NCI-H146 treated with DMSO at 0.1 percent for 48 hours (cell line): ENCODE measurements around the gene DST.

Experiments
- DNase-seq: peaks from one replicate; lab custom pipeline; 2025; ENCODE audit not compliant: unreplicated experiment; lab: John Stamatoyannopoulos, UW

Gene DST

DNA sequence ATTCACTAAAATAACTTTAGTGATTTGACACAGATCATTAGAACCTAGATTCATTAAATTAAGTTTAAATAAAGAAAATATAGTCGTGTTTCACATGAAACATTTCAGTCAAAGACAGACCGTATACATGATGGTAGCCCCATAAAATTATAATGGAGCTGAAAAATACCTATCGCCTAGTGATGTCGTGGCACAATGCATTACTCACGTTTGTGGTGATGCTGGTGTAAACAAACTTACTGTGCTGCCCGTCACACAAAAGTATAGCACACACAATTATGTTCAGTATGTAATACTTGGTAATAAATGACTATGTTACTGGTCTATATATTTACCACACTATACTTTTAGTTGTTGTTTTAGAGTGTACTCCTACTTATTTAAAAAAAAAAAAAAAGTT is 17.3 kb downstream of the DST start:
- DNase-seq = no peak

DNA sequence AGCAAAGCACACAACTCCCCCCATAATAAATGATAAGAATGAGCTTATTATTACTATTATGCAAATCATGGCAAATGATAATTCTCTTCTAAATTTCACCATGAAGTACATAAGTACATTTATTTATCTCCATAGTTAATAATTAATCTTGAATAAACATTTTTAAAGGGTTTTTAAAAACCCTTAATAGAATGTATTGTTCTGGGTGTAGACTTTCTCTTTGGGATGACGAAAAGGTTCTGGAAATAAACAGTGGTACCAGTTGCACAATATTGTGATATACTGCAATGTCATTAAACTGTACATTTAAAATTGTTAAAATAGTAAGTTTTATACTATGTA is 18.0 kb downstream of the DST start:
- no peak for DNase-seq

DNA sequence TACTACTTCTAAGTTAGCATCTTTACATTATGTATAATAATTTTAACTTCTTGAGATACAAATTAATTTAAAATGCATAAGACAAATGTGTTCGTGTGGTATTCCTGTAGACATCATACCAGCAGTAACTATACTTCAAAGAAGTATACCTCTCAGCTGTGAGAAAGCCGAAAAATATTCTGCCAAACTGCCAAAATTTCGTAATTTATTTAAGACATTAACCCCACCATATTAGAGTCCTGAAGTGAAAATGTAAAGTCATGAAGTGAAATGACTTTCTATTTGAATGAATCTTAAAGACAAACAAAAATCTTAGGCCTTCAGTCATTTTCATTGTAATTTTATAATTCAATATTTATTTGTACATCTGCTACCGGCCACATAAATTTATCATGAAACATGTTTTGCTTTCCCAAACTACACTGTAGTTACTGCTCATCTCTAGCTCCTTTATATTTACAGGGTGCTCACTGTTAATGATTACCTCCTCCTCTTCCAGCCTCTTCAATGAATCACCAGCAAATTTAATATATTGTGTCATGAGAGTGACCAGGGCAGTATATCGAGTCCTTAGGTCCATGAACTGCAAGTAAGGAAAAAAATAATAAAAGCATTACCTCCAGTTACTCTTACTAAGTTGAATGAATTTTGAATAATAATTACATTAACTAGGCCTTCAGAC is 18.5 kb downstream of the DST start:
- DNase-seq = no peak

DNA sequence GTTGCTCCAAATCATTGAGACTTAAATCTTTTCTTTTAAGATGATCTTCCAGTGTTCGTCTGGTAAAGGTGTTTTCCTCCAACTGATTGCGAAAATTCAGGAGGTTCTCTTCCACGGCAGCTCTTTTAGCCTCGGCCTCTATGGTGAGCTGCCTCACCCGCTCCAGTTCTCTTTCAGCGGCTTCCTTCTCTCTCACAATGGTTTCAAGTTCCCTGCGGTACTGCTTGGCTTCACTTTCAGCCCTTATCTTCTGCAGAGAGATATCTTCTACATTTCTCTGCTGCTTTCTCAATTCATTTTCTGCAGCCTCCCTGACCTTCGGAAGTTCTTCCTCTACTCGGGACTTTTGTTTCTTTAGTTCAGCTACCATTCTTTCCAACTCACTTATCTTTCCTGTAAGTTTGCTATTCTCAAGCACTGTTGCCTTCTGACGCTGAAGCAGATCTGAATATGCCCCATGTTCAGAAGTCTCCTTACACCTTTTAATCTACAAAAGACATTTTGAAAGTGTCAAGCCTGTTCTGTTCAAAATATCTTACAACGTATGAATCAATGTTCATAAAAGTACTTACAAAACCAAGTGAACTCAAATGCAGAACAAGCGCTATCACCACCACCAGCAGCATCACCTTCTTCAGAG is 22.3 kb downstream of the DST start:
- no peak for DNase-seq

DNA sequence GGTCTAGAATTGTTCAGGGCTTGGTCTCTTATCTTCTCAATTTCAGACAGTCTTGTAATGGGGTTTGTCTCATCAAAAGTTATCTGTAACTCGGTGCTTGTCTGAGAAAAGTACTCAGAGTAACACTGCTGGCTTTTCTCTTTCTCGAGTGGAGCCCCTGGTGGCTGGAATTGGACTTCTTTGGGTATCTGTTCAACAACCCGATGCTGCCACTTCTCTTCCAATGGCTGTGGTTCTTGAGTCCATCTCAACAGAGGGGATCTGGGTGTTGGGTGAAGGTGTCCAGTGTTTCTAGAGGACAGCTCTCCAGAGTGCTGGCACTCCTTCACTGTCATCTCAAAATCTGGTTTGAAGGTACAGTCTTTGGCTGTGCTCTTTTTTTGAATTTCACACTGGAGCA is 24.6 kb downstream of the DST start:
- no peak for DNase-seq

DNA sequence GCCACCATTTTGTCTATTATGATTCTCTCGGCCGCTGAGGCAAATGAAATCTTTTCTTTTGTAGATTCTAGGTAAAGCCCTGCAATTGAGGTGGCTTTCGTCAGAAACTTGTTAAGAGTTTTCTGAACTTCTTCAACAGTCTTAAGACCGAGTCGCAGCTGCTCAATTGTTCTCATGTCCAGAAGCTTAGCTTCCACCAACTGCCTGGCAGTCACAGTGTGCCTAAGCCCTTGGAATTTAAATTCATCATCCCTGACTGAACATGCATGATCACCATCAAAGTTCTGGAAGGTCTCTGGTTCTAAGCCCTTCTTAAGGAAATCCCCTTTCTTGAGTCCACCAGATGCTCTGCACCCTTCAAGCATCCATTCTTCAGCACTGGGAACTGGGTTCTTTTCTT is 25.7 kb downstream of the DST start:
- DNase-seq = no peak

DNA sequence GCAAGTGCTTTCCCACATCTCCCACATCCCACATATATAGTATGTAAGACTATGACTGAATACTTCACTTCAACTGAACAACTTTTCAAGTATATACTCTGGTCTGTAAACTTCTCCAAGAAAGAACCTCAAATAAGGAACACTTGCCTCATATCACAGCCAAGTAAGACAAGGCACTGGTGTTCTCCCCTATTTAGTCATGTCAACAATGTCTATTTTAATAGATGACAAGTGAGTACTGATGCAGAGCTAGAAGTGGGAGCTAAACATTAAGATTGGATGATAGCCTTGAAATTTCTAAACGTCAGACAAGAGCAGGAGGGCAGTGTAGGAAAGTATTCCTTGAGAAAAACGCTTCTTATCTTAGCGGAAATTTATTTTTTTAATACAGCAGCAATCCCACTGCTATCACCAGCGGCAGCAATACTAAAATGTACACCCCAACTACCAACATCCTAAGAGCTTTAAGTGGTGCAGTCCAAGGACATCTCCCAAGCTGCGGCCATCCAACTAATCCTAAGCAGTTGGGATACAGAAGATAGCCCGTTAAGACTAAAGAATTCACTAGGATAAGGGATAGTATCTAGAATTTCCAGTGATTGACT is 29.3 kb downstream of the DST start:
- DNase-seq = no peak

DNA sequence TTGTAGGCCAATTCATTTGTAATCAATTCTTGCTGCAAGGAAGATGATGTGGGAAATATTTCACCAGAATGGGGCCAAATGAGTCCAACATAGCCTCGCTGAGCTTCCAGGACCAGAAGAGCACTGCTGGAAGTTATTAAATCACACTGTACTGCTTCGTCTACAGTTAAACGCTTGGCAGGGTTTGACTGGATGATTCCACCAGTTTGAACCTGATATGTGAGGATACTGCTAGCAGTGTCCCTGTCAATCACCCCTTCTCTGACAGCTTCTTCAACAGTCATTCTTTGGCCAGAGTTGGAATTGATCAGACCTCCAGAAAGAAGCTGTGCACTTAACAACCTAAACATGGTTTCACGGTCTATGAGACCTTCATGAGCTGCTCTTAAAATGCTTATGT is 34.4 kb downstream of the DST start:
- no peak for DNase-seq

DNA sequence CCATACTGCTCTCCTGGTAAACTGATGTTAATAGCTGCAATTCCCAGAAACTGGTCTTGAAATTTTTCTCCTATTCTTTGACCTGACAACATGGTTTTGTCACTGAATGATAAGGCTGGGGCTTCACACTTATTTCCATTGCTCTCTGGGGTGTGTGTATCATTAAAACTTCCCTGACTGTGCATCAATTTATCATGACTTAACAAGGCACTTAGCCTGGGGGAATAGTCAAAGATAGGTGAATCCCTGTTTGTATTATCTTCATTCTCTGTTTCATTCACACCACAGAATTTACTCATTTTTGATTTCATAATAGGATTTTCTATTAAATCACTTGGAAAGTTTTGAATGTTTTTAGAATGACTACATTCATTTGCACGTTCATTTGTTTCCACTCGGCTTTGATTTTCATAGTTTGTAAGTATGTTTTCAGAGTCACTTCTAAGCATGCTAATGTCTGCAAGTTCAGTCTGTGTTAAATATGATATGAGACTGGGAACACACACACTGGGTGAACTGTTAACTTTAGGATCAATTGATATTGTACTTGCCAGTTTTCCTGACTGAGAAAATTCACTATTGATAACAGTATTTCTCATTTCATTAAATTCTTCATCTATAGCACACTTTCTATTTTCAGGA is 35.5 kb downstream of the DST start:
- DNase-seq = no peak

DNA sequence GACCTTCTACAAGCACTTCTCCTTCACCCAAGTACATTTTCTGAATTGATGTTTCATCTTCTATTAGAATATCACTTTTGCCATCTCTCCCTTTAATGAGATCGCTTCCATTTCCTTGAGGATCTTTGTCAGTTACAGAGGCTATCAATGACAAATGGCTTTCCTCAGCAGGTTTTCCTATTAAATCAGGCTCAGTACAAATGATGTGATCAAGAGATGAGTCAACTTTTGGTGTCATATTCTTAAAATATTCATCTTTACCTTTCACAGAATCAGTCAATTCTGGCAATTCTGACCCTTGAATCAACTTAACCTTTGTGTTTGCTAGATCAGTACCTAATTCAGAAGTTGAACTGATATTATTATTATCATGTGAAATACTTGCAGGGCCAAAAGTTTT is 37.3 kb downstream of the DST start:
- no peak for DNase-seq

DNA sequence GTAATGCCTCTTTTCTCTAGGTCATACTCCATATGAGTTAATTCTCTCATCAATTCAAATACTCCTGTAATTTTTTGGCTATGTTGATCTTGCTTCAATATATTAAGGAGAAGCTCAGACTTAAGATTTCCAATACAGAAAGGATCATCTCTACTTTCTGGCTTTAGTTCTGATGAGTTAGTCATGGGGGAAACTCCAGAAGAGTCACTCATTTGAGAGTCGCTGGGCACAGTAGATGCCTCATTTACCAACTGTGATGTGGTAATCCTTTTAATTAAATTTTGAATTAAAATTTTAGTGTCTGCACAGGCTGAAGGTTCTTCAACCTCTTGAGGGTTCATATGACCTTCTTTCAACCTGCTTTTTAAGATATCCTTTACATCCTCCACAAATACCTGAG is 38.5 kb downstream of the DST start:
- DNase-seq = no peak

DNA sequence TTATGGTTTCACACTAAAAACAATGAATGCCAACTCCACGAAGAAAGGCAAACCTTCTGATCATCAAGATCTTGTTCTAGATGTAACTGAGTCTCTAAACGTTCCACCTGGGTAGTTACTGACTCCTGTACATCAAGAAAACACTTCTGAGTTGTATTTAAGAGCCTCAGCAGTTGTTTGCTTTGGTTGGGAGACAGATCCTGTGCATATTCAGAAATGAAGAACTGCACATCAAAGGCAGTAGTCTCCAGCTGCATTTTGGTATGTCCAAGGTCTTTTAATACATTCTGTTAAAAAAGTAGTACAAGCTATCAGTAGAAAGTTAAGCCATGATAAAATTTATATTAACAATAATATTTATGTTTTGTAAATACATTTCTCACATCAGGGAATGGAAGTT is 41.3 kb downstream of the DST start:
- no peak for DNase-seq

DNA sequence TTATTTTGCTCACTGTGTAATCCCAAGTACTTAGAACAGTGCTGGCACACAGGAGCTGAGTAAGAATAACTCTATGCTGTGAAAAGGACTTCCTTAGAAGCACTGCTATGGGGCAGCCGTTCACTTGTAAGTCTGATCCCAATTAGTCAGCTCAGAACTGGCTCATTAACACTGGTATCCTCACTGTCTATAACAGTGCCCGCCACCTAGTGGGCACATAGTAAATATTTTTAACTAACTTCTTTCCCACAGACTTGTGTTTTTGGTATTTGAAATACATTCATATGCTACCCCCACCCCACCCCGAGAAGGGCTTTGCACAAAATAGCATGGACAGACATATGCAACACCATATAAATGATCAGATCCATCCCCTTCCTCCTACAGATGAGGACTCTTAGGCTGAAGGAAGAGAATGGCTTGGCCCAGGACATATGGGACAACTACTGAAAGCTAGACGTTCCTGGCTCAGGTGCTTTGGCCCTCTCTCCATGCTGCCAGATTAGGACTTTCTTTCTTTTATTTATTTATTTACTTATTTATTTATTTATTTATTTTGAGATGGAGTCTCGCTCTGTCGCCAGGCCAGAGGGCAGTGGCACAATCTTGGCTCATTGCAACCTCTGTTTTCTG is 47.1 kb downstream of the DST start:
- peak; percentile 54 for DNase-seq

DNA sequence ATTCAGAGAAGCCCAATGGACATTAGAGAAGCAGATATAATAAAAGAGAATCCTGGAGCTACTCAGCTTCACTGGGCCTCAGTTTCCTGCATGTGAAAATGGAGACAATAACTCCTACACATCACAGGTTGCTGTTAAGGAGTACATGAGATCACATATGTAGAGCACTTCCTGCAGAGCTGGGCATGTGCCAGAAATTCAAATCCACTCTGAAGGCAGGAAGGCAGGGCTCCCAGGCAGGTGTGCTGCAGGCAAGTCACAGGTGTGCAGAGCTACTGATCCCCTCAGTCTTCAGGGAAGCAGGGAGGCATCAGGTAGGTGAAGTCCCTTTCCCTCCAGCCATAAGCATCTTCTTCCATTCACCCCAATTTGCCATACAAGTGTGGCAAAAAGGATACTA is 48.0 kb downstream of the DST start:
- no peak for DNase-seq

DNA sequence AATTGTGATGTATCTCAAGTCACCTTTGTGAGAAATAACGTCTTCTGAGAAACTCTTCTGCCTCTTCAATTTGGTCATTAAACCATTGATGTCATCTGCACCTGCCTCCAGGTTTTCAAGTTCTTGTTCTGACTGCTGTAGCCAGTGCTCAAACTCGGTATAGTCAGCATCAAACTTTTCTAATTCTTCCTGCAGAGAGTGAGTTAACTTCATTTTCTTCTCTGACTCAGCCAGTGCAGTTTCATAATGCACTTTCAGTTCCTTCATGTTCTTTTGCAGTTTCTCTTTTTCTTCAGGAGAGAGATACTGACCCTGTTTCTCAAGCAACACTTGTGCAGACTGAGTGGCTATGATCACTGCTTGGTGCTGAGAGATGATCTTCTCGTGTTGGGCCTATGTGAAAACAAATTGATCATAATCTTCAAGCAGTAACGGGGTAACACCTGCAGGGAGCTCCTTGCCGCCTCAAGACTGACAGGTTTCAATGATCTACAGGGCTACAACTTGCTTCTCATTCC is 48.8 kb downstream of the DST start:
- DNase-seq = no peak

DNA sequence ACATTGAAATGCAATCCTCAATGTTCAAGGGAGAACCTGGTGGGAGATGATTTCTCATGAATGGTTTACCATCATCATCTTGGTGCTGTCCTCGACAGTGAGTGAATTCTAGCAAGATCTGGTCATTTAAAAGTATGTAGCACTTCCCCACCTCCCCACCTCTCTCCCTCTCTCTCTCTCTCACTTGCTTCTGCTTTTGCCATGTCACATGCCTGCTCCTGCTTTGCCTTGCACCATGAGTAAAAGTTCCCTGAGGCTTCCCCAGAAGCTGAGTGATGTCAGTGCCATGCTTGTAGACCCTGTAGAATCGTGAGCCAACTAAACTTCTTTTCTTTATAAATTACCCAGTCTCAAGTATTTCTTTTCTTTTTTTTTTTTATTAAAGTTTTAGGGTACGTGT is 60.5 kb downstream of the DST start:
- no peak for DNase-seq

DNA sequence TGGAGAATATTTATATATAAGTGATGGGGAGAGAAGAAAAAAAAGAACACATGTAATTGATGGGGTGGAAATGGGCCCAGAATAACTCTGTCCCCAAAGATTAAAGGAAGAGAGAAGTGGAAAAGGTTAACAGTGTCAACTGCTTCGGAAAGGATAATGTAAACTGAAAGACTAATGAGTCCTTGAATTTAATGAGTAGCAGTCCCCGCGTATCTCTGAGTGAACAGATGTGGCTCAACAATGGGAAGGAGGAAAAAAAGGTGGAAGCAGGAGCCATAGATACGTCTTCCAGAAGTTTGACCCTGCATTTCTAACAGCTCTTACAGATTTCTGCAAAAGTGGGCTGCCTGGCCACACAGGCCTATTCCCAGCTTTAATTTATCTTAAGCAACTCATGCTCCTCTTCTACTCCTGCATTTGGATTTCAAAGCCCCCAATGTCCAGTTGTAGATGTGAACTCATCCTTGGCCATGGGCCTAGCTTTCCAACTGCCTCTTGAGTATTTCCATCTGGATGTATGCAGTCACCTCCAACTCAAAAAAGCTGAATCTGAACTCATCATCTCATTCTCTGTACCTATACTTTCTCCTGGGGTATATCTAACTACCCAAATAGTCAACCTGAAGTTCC is 61.3 kb downstream of the DST start:
- DNase-seq = no peak

DNA sequence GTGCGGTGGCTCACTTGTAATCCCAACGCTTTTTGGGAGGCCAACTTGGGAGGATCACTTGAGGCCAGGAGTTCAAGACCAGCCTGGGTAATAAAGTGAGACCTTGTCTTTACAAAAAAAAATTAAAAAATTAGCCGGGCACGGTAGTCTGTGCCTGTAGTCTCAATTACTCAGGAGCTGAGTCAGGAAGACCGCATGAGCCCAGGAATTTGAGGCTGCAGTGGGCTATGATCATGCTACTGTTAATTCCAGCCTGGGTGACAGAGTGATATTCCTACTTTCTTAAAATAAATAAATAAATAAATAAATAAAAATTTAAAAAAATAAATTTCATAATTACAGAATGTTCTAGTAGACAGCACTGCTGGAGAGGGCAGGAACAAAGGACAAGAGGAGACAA is 62.4 kb downstream of the DST start:
- DNase-seq = no peak

DNA sequence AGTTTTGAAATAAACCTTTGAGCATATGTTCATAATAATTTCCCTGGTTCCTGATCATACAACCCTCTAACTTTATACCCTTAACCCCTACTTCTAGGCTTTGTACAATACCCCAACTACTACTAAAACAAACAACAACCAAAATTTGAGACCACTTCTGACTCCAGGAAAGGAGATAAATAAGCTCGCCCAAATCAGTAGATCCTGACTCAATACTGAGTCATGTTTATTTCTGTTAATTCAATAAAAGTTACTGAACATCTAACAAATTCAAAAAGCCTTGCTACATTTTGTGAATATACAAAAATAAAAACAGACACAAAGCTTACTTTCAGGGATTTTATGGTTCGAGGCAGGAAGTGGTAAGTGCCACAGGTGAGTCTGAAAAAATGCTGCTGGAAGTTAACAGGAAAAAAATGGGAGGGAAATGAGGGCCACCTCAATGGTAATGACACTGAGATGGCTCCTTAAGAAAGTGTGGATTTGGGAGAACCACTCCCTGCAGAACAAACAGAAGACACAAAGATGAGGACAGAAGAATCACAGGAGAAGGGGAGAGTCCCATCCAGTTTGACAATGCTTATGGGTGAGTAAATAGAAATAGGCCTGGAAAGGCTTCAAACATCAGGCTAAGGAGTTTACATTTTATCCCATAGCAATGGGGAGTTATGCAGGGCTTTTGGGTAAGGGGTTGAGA is 63.4 kb downstream of the DST start:
- DNase-seq = no peak

DNA sequence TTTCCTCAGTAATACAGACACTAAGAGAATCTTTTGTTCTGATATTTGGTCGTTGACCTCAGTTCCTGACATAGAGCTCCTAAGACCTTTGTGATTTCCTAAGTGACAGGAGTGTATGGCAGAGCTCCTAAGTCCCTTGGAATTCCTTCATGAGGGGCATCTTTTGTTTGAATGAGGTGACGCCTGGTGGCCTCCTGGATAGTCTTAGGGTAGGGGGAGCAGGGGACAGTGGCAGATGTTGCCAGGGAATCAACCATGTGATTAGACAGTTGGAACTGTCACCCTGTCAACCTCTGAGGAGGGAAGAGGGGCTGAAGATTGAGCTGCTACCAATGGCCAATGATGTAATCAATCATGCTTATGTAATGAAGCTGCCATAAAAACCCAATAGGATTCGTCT is 67.0 kb downstream of the DST start:
- no peak for DNase-seq

DNA sequence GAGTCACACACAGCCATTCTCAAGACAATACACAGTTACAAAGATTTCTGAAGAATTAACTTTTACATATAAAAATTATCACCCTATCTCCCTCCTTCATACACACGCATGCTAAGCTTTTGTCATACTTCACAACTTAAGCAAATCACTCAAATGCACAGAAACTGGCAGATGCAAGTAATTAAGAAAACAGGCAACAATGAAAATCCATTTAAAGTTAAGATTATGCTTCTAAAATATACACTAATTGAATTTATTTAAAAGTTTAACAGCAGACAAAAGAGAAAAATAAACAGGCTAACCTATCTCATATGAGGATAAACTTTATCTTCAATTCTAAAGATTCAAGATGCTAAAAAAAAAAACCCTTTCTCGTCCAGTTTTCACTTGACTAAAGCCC is 68.4 kb downstream of the DST start:
- no peak for DNase-seq
